Cardiac fibroblast (primary cell): ENCODE results near the gene ANXA2.

Experiments used
- DNase-seq, 2 donors: peaks; one replicate each; pipeline versions ENCODE4 v3.0.0 to v3.0.0-alpha.2; 2010; ENCODE audit warnings: low read depth in 2 of 2
- H3K4me3 ChIP-seq, 2 donors: replicated peaks in 1 of 2; 1 replicate in 1 of 2; 2 replicates in 1 of 2; pipeline ENCODE4 v1.5.1; 2011; ENCODE audit warnings: low read depth in 2 of 2, low read length in 2 of 2, mild to moderate bottlenecking in 2 of 2, moderate library complexity in 1 of 2
- CTCF ChIP-seq: IDR thresholded peaks from one replicate; pipeline ENCODE4 v1.5.1; 2011; ENCODE audit warnings: low read depth, mild to moderate bottlenecking, low read length, inconsistent platforms

The ANXA2 gene

GRCh38 chr15:60384053-60384452 lies 13.7 kb downstream of the ANXA2 start:
- H3K4me3 ChIP-seq, result no peak overlapping the region
- DNase-seq, result peak; percentile 60 to 64
- TF ChIP-seq CTCF, result no peak

- TF ChIP-seq CTCF, result no peak
- H3K4me3 ChIP-seq, result no peak overlapping the region
- DNase-seq, result no peak
Observed at GRCh38 chr15:60382773-60383674, 14.8 kb downstream of the ANXA2 start.

GRCh38 chr15:60381148-60381788 lies 16.5 kb downstream of the ANXA2 start:
- no peak for TF ChIP-seq CTCF
- DNase-seq, result peak; percentile 58 to 70
- H3K4me3 ChIP-seq, result no peak overlapping the region

GRCh38 chr15:60379525-60380274 lies 18.1 kb downstream of the ANXA2 start:
- DNase-seq, result peak; percentile 91 to 92
- no peak overlapping the region for H3K4me3 ChIP-seq
- TF ChIP-seq CTCF, result no peak

GRCh38 chr15:60379185-60379524 lies 18.6 kb downstream of the ANXA2 start:
- TF ChIP-seq CTCF, result no peak
- no peak for DNase-seq
- no peak overlapping the region for H3K4me3 ChIP-seq

GRCh38 chr15:60376677-60377095 lies 21.1 kb downstream of the ANXA2 start:
- no peak overlapping the region for H3K4me3 ChIP-seq
- TF ChIP-seq CTCF, result no peak
- DNase-seq, result no peak
